Measurements from ENCODE around the gene KANSL1.

KANSL1 gene

GRCh38 chr17:45997624-45998023, 195.6 kb downstream of the KANSL1 start:
- no peak for TF ChIP-seq MAX (IDR thresholded peaks at IDR 0.05; ENCODE audit: low read depth, low read length)
- DNase-seq (ENCODE audit: low read depth): no peak
- no peak overlapping the region for H3K4me3 ChIP-seq (ENCODE audit: low read depth, low read length)

GRCh38 chr17:45997166-45997565, 196.1 kb downstream of the KANSL1 start:
- DNase-seq (ENCODE audit: low read depth): no peak
- H3K4me3 ChIP-seq (ENCODE audit: low read depth, low read length): no peak overlapping the region
- TF ChIP-seq CTCF (IDR thresholded peaks at IDR 0.05; ENCODE audit: low read depth, low read length): no peak
- no peak for TF ChIP-seq MYC (IDR thresholded peaks at IDR 0.05; ENCODE audit: low read depth, low read length)
- no peak for TF ChIP-seq POLR2A (IDR thresholded peaks at IDR 0.05; ENCODE audit: extremely low read depth, insufficient read length)
- TF ChIP-seq MAX (IDR thresholded peaks at IDR 0.05; ENCODE audit: low read depth, low read length): no peak

- no peak for DNase-seq (ENCODE audit: low read depth)
- TF ChIP-seq CTCF (IDR thresholded peaks at IDR 0.05; ENCODE audit: low read depth, low read length) (no peak), MAX (IDR thresholded peaks at IDR 0.05; ENCODE audit: low read depth, low read length) (no peak), MYC (IDR thresholded peaks at IDR 0.05; ENCODE audit: low read depth, low read length) (no peak), POLR2A (IDR thresholded peaks at IDR 0.05; ENCODE audit: extremely low read depth, insufficient read length) (no peak)
- no peak overlapping the region for H3K4me3 ChIP-seq (ENCODE audit: low read depth, low read length)
These were observed 196.8 kb downstream of the KANSL1 start for GRCh38 chr17:45996282-45996937.

GRCh38 chr17:45995627-45996270, 197.5 kb downstream of the KANSL1 start:
- no peak for TF ChIP-seq MAX (IDR thresholded peaks at IDR 0.05; ENCODE audit: low read depth, low read length)
- no peak for TF ChIP-seq CTCF (IDR thresholded peaks at IDR 0.05; ENCODE audit: low read depth, low read length)
- TF ChIP-seq MYC (IDR thresholded peaks at IDR 0.05; ENCODE audit: low read depth, low read length): no peak
- no peak for TF ChIP-seq POLR2A (IDR thresholded peaks at IDR 0.05; ENCODE audit: extremely low read depth, insufficient read length)
- no peak overlapping the region for H3K4me3 ChIP-seq (ENCODE audit: low read depth, low read length)

GRCh38 chr17:45994987-45995386, 198.2 kb downstream of the KANSL1 start:
- H3K4me3 ChIP-seq (ENCODE audit: low read depth, low read length): no peak overlapping the region
- no peak for TF ChIP-seq CTCF (IDR thresholded peaks at IDR 0.05; ENCODE audit: low read depth, low read length)
- TF ChIP-seq POLR2A (IDR thresholded peaks at IDR 0.05; ENCODE audit: extremely low read depth, insufficient read length): no peak
- no peak for TF ChIP-seq MYC (IDR thresholded peaks at IDR 0.05; ENCODE audit: low read depth, low read length)
- DNase-seq (ENCODE audit: low read depth): no peak

More at GRCh38 chr17:45995627-45996270, 197.5 kb downstream of the KANSL1 start:
- DNase-seq (ENCODE audit: low read depth): no peak

- no peak for TF ChIP-seq MAX (IDR thresholded peaks at IDR 0.05; ENCODE audit: low read depth, low read length)
- no peak for TF ChIP-seq MYC (IDR thresholded peaks at IDR 0.05; ENCODE audit: low read depth, low read length)
- no peak for TF ChIP-seq POLR2A (IDR thresholded peaks at IDR 0.05; ENCODE audit: extremely low read depth, insufficient read length)
- no peak for TF ChIP-seq CTCF (IDR thresholded peaks at IDR 0.05; ENCODE audit: low read depth, low read length)
- no peak overlapping the region for H3K4me3 ChIP-seq (ENCODE audit: low read depth, low read length)
- no peak for DNase-seq (ENCODE audit: low read depth)
These were observed 199.1 kb downstream of the KANSL1 start for GRCh38 chr17:45993962-45994627.

All from NB4 (cell line).